Activated CD4-positive, alpha-beta T cell treated with anti-CD3 and anti-CD28 coated beads, Interleukin-2, amount 50 U/mL, for 16 hours (primary cell): ENCODE data around the gene ALDOA.
A peak's percentile ranks its signal among the peaks of the same experiment; 100 is the strongest.
"Not testable (repeated sequence)": the region's sequence is repeated elsewhere in the genome, so short reads cannot be mapped to it uniquely, and the experiment has no call there.

Source experiments
- DNase-seq: peaks from one replicate; pipeline ENCODE4 v3.0.0-alpha.2; 2020

ALDOA gene

GRCh38 chr16:30065102-30065942 is at the start of gene ALDOA:
Gene ALDOA (plus strand): TSS chr16:30065760. CDS start chr16:30066898, 1,138 bp downstream.
- DNase-seq, result peak; percentile 98

GRCh38 chr16:30016555-30017276 is 48.8 kb upstream of the ALDOA start:
- DNase-seq, result no peak

- DNase-seq, result no peak
Observed at GRCh38 chr16:30017277-30017656, 48.3 kb upstream of the ALDOA start.

- DNase-seq, result not testable (repeated sequence)
Observed at GRCh38 chr16:30017937-30018336, 47.6 kb upstream of the ALDOA start.

GRCh38 chr16:30018731-30019158 is 46.8 kb upstream of the ALDOA start:
- no peak for DNase-seq

GRCh38 chr16:30022887-30023286 is 42.7 kb upstream of the ALDOA start, which contains the start of gene C16orf92:
Gene C16orf92 (plus strand): TSS chr16:30023198. CDS start chr16:30023341, 143 bp downstream.
- no peak for DNase-seq

- DNase-seq, result no peak
Observed at GRCh38 chr16:30023586-30023985, 42.0 kb upstream of the ALDOA start.

GRCh38 chr16:30024451-30024850 is 41.1 kb upstream of the ALDOA start:
- DNase-seq, result no peak

- DNase-seq, result no peak
Observed at GRCh38 chr16:30025156-30025555, 40.4 kb upstream of the ALDOA start.

GRCh38 chr16:30025574-30025973 is 40.0 kb upstream of the ALDOA start:
- DNase-seq, result no peak

GRCh38 chr16:30026449-30026848 is 39.1 kb upstream of the ALDOA start:
- no peak for DNase-seq

- DNase-seq, result no peak
Observed at GRCh38 chr16:30027588-30028437, 37.7 kb upstream of the ALDOA start.

- no peak for DNase-seq
Observed at GRCh38 chr16:30028438-30029076, 37.0 kb upstream of the ALDOA start.

GRCh38 chr16:30030011-30030685 is 35.4 kb upstream of the ALDOA start:
- no peak for DNase-seq

GRCh38 chr16:30030841-30031413 is 34.6 kb upstream of the ALDOA start, which contains the start of gene TLCD3B:
Gene TLCD3B (minus strand): TSS chr16:30031271. CDS start chr16:30030527, 744 bp downstream.
- no peak for DNase-seq

- no peak for DNase-seq
Observed at GRCh38 chr16:30031477-30031918, 34.1 kb upstream of the ALDOA start.

GRCh38 chr16:30032083-30032819 is 33.3 kb upstream of the ALDOA start:
- peak; percentile 78 for DNase-seq

GRCh38 chr16:30033270-30033669 is 32.3 kb upstream of the ALDOA start:
- peak; percentile 27 for DNase-seq

- DNase-seq, result no peak
Observed at GRCh38 chr16:30040221-30040620, 25.3 kb upstream of the ALDOA start.

GRCh38 chr16:30040690-30041089 is 24.9 kb upstream of the ALDOA start:
- DNase-seq, result not testable (repeated sequence)

GRCh38 chr16:30041841-30042240 is 23.7 kb upstream of the ALDOA start:
- no peak for DNase-seq
